ENCODE measurements around the gene GPATCH2L.

DNA sequence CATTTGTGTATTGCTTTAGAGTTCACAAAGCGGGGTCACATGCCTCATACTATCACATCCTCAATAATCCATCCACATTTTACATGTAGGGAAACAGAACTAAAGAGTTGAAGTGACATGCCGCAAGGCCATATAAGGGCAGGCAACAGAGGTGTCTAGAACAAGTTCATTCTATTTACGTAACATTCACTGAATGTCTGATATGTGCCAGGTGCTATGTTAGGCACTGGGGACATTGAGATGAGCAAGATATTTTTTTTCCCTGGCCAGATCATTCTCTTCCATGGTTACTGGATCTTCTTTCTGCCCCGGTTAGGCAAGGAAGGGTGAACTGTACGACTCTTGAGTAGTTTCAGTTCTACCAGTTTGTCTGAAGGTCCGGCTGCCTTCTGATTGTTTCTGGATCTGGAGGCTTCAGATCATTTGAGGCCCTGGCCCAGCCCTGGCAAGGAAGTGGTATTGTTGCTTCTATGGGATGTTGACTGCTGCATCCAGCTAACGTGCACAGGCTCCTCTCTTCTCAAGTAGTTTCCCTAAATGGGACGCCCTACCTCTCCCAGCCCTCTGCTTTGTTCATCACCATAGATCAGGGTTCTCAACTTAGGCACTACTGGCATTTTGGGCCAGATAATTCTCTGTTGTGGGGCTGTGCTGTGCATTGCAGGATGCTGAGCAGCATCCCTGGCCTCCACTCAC, 12.1 kb downstream of the GPATCH2L start:
- TF ChIP-seq, protein P1, sequence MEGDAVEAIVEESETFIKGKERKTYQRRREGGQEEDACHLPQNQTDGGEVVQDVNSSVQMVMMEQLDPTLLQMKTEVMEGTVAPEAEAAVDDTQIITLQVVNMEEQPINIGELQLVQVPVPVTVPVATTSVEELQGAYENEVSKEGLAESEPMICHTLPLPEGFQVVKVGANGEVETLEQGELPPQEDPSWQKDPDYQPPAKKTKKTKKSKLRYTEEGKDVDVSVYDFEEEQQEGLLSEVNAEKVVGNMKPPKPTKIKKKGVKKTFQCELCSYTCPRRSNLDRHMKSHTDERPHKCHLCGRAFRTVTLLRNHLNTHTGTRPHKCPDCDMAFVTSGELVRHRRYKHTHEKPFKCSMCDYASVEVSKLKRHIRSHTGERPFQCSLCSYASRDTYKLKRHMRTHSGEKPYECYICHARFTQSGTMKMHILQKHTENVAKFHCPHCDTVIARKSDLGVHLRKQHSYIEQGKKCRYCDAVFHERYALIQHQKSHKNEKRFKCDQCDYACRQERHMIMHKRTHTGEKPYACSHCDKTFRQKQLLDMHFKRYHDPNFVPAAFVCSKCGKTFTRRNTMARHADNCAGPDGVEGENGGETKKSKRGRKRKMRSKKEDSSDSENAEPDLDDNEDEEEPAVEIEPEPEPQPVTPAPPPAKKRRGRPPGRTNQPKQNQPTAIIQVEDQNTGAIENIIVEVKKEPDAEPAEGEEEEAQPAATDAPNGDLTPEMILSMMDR (IDR thresholded peaks at IDR 0.05) = no peak
- no peak for TF ChIP-seq POLR2A (IDR thresholded peaks at IDR 0.05)

Measured in uterus (tissue), 2 donors.